GM23248 (cell line): Measurements from ENCODE around the gene TGFB1I1.

Source experiments
- EZH2 ChIP-seq: fragments of 200-600 bp; sonication (generic); IDR thresholded peaks from 2 replicates; pipeline ENCODE4 v1.6.1; 2018; ENCODE audit warnings: antibody characterized with exemption, mild to moderate bottlenecking; ENCODE audit not compliant: insufficient read depth, poor library complexity, severe bottlenecking
- EZH2phosphoT487 ChIP-seq: fragments of 200-600 bp; sonication (generic); IDR thresholded peaks from 2 replicates; pipeline ENCODE4 v1.6.1; 2018; ENCODE audit warnings: antibody characterized with exemption, moderate library complexity, mild to moderate bottlenecking, low read depth; ENCODE audit not compliant: insufficient read depth

DNA sequence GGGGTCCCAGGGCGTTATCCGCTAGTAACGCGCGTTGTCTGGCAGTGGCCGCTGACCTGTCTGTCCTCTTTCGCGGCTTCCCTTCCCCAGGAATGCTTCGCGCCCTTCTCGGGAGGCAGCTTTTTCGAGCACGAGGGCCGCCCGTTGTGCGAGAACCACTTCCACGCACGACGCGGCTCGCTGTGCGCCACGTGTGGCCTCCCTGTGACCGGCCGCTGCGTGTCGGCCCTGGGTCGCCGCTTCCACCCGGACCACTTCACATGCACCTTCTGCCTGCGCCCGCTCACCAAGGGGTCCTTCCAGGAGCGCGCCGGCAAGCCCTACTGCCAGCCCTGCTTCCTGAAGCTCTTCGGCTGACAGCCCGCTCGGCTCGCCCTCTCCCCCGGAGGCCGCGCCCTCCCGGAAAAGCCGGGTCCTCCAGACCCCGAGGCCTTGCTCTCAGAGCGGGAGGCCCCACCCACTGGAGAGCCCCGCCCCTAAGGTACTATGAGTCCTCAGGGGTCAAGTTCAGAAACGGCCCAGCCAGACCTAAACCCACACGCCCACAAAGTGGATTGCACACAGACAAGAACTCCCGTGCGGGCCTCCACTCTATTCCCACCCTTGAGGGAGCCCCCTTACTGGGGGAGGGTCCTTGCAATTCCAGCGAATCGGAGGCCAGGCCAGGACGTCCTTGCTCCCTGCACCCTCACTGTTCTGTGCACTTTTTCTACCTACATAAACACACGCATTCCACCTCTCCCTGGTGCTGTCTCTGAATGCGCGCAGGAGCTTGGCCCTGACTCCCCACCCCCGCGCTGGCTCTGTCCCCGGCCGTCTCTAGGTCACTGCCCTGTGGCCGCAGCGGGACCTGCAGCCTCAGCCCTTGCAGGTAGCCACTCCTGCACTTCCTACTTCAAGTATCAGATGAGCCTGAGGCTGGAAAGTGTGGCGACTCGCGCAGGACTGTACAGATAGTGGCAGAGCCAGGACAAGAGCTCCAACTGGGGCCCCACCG, 5.6 kb downstream of the TGFB1I1 start:
- no peak for TF ChIP-seq EZH2
- TF ChIP-seq EZH2phosphoT487: no peak
